Midbrain (tissue), 1 donor: ENCODE measurements around the gene DCAF5.
"Not testable (repeated sequence)": the region's sequence is repeated elsewhere in the genome, so short reads cannot be mapped to it uniquely, and the experiment has no call there.

Experiments
- DNase-seq: peaks from one replicate; lab custom pipeline; 2025; lab: John Stamatoyannopoulos, UW

The DCAF5 gene

DNA sequence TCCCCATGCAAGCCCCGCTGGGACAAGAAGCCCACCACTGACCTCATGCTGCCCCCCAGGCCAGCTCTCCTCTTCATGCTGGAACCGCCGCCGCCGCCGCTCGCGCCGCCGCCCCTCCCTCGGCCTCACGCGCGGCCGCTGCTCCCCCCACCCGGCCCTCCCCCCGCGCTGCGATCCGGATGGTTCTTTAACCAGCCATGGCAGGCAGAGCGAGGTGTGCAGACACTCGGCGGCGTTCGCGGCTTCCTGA lies at the start of gene DCAF5:
TSS of gene DCAF5 (minus strand) at position 218 of the 250 bp plus-strand sequence. CDS start at position 77, 141 bp downstream.
- no peak for DNase-seq

- DNase-seq = no peak
These were observed 46.9 kb upstream of the DCAF5 start for GRCh38 chr14:69199786-69200185.

GRCh38 chr14:69193721-69194120 lies 40.8 kb upstream of the DCAF5 start:
- DNase-seq = no peak

- DNase-seq = peak; percentile 88
These were observed 38.6 kb upstream of the DCAF5 start, which contains the start of gene EXD2 for GRCh38 chr14:69191340-69192111. EXD2 (plus strand) TSS chr14:69191498; CDS start chr14:69209471, 17,973 bp downstream.

GRCh38 chr14:69190191-69190590 lies 37.3 kb upstream of the DCAF5 start:
- DNase-seq = no peak

GRCh38 chr14:69183735-69184134 lies 30.8 kb upstream of the DCAF5 start:
- no peak for DNase-seq

DNA sequence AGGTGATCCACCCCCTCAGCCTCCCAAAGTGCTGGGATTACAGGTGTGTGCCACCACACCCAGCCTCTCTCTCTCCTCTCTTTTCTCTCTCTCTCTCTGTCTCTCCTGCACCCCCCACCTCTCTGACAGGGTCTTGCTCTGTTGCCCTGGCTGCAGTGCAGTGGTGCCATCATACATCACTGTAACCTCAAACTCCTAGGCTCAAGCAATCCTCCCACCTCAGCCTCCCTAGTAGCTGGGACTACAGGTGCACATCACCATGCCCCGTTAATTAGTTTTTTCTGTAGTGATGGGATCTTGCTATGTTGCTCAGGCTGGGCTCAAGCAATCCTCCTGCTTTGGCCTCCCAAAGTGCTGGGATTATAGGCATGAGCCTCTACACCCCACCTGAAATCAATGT lies 29.7 kb upstream of the DCAF5 start:
- DNase-seq = not testable (repeated sequence)

- no peak for DNase-seq
These were observed 28.6 kb upstream of the DCAF5 start for GRCh38 chr14:69181491-69181890.

DNA sequence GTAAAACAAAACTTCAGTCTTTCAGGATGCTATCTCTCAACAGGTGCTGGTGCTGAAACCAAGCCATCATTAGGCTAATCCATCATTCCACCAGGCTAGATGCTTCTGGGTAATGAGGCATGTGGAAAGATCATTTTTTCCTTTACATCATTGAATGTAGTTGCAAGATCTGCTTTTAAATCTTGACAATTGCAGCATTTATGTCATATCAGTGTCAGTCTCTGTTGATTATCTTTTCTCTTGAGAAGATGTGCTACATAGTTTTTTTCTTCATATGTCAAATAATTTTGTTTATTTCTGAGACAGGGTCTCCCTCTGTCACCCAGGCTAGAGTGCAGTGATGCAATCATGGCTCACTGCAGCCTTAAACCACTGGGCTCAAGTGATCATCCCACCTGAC lies 22.2 kb upstream of the DCAF5 start:
- no peak for DNase-seq

DNA sequence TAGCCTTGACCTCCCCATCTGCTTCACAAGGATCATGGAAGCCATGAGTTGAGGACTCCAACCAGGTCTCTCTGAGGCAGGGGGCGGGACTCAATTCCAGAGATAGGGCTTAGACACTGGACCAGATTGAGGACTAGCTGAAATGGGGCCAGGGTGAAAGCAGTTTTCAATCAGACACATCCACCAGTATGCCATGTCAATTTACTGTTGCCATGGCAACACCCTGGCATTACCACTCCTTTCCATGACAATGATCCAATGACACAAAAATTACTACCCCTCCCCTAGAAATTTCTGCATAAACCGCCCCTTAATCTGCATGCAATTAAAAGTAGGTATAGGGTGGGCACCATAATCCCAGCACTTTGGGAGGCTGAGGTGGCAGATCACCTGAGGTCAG lies 18.6 kb upstream of the DCAF5 start:
- no peak for DNase-seq

DNA sequence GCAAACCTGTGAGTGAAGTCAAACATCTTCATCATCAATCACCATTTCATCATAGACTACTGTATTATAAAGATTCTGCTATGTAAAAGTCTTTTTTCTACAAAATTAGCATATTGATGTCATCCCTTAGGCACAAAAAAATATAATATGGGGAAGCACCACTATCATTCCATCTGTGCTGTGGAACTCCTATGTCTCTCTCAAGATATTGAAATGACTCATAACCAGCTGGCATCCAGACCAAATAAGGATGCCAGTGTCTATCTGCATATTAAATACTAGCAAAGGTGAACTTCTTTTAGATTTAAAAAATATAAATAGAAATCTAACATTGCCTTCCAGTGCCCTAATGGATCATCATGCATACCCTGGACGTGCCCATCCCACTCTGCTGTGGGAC lies 17.9 kb upstream of the DCAF5 start:
- no peak for DNase-seq

- not testable (repeated sequence) for DNase-seq
These were observed 12.9 kb upstream of the DCAF5 start for GRCh38 chr14:69165787-69166186.

DNA sequence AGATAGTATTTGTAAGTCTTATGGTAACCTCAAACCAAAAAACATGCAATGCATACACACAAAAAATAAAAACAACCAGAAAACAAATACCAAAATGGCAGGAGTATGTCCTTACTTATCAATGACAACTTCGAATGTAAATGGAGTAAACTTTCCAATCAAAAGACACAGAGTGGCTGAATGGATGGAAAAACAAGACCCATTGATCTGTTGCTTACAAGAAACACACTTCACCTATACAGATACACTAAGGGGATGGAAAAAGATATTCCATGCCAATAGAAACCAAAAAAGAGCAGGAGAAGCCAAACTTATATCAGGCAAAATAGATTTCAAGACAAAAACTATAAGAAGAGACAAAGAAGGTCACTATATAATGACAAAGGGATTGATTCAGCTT lies 8.7 kb upstream of the DCAF5 start:
- DNase-seq = no peak

DNA sequence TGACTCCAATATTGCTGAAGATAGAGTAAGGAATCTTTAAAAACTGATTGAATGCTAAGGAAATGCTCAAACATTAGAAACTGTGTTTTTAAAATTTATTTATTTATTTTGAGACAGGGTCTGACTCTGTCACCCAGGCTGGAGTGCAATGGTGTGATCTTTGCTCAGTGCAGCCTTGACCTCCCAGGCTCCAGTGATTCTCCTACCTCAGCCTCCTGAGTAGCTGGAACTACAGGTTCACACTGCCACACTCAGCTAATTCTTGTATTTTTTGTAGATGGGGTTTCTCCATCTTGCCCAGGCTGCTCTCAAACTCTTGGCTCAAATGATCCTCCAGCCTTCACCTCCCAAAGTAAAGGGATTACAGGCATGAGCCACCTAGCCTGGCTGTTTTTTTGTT lies 3.3 kb upstream of the DCAF5 start:
- DNase-seq = no peak

DNA sequence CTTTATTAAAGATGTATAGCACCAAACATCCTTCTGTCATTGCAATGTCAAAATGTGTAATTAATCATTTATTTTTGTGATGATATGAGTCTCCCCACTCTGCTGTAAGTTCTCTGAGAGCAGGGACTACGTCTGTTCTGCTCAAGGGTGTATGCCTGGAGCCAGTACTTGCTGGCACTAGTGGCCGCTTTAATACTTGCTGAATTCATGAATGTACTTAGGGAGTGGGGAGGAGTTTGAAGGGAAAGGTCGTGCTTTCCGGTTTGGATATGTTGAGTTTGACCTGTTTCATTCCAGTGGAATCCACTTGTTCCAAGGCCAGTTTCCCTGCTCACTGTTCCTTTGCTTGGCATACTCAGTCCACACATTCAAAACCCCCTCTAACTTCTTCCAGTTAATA lies 1.9 kb upstream of the DCAF5 start:
- no peak for DNase-seq

- DNase-seq = peak; percentile 49
These were observed 953 bp upstream of the DCAF5 start for GRCh38 chr14:69153873-69154270.

GRCh38 chr14:69153152-69153872 lies 393 bp upstream of the DCAF5 start:
- DNase-seq = peak; percentile 84

- no peak for DNase-seq
These were observed 578 bp downstream of the DCAF5 start for GRCh38 chr14:69152181-69152901.

GRCh38 chr14:69151458-69152180 lies 1.3 kb downstream of the DCAF5 start:
- DNase-seq = peak; percentile 67

- no peak for DNase-seq
These were observed 3.3 kb downstream of the DCAF5 start for GRCh38 chr14:69149461-69150244.

- no peak for DNase-seq
These were observed 10.8 kb downstream of the DCAF5 start for GRCh38 chr14:69142101-69142500.
